Measurements from ENCODE around the gene KRTAP10-11. TPM values are rescaled to one million over a fixed set of nuclear protein-coding genes. Genes with fewer than 3 reads are reported as not detected.
"Not testable (repeated sequence)": the region's sequence is repeated elsewhere in the genome, so short reads cannot be mapped to it uniquely, and the experiment has no call there.

KRTAP10-11 gene
- polyA plus RNA-seq, 1 of the 3 experiments (the other 2 are of a cell fraction) = not detected

DNA sequence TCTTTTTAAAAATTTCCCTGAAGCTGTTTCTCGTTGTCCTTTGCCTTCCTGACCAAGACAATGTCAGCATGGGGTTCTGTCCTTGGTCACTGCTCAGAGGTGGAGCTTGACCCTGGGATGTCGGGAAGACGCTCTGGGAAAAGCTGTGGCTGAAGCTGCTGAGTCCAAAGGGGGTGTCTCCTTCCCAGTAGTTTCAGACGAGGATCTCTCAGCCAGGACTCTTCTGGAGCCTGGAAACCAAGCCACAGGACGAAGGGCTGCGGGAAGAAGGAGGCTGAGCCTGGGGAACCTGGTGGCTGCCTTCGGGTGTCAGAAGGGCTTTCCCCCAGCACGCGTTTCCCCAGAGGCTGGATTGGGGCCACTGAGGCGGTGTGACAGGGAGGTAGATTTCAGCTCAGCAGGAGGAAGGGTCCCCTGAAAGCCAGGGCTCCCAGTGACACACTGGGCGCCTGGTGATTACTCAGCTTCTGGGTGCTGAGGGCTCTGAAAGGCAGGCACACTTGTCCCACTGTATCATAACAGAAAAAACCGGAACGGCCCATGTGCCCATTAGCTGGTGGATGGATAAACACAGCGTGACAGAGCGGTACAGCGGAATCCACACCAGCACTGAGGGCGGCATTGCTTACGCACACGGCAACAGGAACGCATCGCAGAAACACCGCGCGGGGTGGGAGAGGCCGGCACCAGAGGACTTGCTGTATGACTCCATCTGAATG, 40.8 kb downstream of the KRTAP10-11 start (continued):
- no peak for TF ChIP-seq TAF1 (IDR thresholded peaks at IDR 0.05; ENCODE audit: borderline replicate concordance, low read depth, low read length)
- no peak for TF ChIP-seq YY1 (IDR thresholded peaks at IDR 0.05; ENCODE audit: low read depth)
- TF ChIP-seq FOXM1 (IDR thresholded peaks at IDR 0.05; ENCODE audit: low read depth) = no peak
- TF ChIP-seq EZH2phosphoT487 (IDR thresholded peaks at IDR 0.05; ENCODE audit: borderline replicate concordance, low read depth) = no peak
- TF ChIP-seq TCF12 (IDR thresholded peaks at IDR 0.05) = no peak
- TF ChIP-seq POLR2AphosphoS5 (IDR thresholded peaks at IDR 0.05; ENCODE audit: low read depth, low read length) = no peak
- TF ChIP-seq IRF3 (IDR thresholded peaks at IDR 0.05; ENCODE audit: low read depth, low read length) = no peak
- TF ChIP-seq EP300 (IDR thresholded peaks at IDR 0.05; ENCODE audit: borderline replicate concordance in 1 of 2, low read depth in 1 of 2, low read length in 1 of 2) = no peak
- TF ChIP-seq JUND (IDR thresholded peaks at IDR 0.05) = no peak
- TF ChIP-seq NFIC (IDR thresholded peaks at IDR 0.05; ENCODE audit: borderline replicate concordance) = no peak

DNA sequence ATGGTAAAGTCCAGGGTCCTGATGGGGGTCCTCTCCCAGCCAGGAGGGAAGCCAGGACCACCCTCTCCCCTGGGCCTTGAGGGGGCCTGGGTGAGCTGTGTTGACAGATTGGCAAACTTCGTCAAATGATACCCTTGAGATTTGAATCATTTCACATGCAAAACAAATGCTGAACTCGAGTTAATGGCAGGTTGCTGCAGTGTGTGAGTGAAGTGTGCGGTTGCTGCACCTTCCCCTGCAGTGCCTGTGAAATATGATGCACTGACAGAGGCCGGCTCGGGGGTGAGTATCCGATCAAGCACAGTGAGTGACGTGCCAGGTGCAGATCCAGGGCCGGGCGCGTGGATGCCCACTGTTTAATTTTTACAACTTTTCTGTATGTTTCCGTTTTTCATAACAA, 41.5 kb downstream of the KRTAP10-11 start:
- DNase-seq = no peak
- Histone ChIP-seq H4K20me1 (ENCODE audit: insufficient read depth) (no peaks in the 10 kb centered on the region), H3F3A (replicated peaks; ENCODE audit: insufficient read depth) (no peaks in the 10 kb centered on the region), H3K9ac (no peak overlapping the region), H3K9me3 (0 out of 2 replicates have a peak, but pooled peaks cover 7% of the 10 kb centered on the region), H3K79me2 (ENCODE audit: insufficient read depth) (no peaks in the 10 kb centered on the region), H3K27me3 (ENCODE audit: insufficient read depth) (peaks cover 34% of the 10 kb centered on the region), H3K36me3 (replicated peaks in 1 of 2; ENCODE audit: control insufficient read depth in 1 of 2, insufficient read depth in 2 of 2, low read length in 1 of 2) (no peaks in the 10 kb centered on the region), H3K4me3 (ENCODE audit: low read depth in 2 of 2, low read length in 1 of 2) (no peak overlapping the region), H3K27ac (ENCODE audit: low read depth in 2 of 2, low read length in 1 of 2) (no peak overlapping the region), H2AFZ (ENCODE audit: low read depth) (no peak overlapping the region), H3K4me2 (no peak overlapping the region), H3K9me2 (no peaks in the 10 kb centered on the region), H3K4me1 (ENCODE audit: control insufficient read depth in 1 of 2, insufficient read depth in 2 of 2, low read depth in 1 of 2, low read length in 1 of 2) (no peaks in the 10 kb centered on the region)
- POLR2A ChIA-PET = no interaction called here
- CTCF ChIA-PET = interaction anchor here (1.1 kb wide), 1 partner anchor 26 kb away, joined by 3 read pairs; no protein-coding TSS in a partner anchor
- 20% methylated on average over 11 of the region's 11 CpGs for WGBS (ENCODE audit: low lambda C conversion rate)
- TF ChIP-seq FOSL2 (IDR thresholded peaks at IDR 0.05; ENCODE audit: borderline replicate concordance, low read depth) (no peak), GATA2 (CRISPR knock-in tag; IDR thresholded peaks at IDR 0.05) (no peak), TAF1 (IDR thresholded peaks at IDR 0.05; ENCODE audit: borderline replicate concordance, low read depth, low read length) (no peak), JUND (IDR thresholded peaks at IDR 0.05) (no peak), MEF2A (IDR thresholded peaks at IDR 0.05; ENCODE audit: borderline replicate concordance, low read depth) (no peak), POLR2AphosphoS5 (IDR thresholded peaks at IDR 0.05; ENCODE audit: low read depth, low read length) (no peak), EZH2phosphoT487 (IDR thresholded peaks at IDR 0.05; ENCODE audit: borderline replicate concordance, low read depth) (no peak), MXI1 (IDR thresholded peaks at IDR 0.05; ENCODE audit: low read depth, low read length) (no peak)

DNA sequence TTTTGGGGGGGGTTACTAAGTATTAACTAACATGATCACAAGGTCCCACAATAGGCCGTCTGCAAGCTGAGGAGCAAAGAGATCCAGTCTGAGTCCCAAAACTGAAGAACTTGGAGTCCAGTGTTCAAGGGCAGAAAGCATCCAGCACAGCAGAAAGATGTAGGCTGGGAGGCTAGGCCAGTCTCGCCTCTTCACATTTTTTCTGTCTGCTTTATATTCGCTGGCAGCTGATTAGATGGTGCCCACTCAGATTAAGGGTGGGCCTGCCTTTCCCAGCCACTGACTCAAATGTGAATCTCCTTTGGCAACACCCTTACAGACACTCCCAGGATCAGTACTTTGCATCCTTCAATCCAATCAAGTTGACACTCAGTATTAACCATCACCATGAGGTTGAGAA, 43.5 kb downstream of the KRTAP10-11 start:
- H3K36me3 ChIP-seq (replicated peaks in 1 of 2; ENCODE audit: control insufficient read depth in 1 of 2, insufficient read depth in 2 of 2, low read length in 1 of 2); H3K4me3 ChIP-seq (ENCODE audit: low read depth in 2 of 2, low read length in 1 of 2); H3K4me1 ChIP-seq (ENCODE audit: control insufficient read depth in 1 of 2, insufficient read depth in 2 of 2, low read depth in 1 of 2, low read length in 1 of 2); POLR2A ChIA-PET; H3K79me2 ChIP-seq (ENCODE audit: insufficient read depth); H2AFZ ChIP-seq (ENCODE audit: low read depth); DNase-seq; CTCF ChIA-PET; H4K20me1 ChIP-seq (ENCODE audit: insufficient read depth); H3K9me2 ChIP-seq; H3K27ac ChIP-seq (ENCODE audit: low read depth in 2 of 2, low read length in 1 of 2); H3F3A ChIP-seq (replicated peaks; ENCODE audit: insufficient read depth); H3K9ac ChIP-seq; H3K4me2 ChIP-seq: not testable (repeated sequence)
- 0 out of 2 replicates have a peak, but pooled peaks cover 18% of the 10 kb centered on the region for H3K9me3 ChIP-seq
- 18% methylated on average over 3 of the region's 3 CpGs for WGBS (ENCODE audit: low lambda C conversion rate)
- peaks cover 29% of the 10 kb centered on the region for H3K27me3 ChIP-seq (ENCODE audit: insufficient read depth)

Data from SK-N-SH (cell line).